OCI-LY7 (cell line): ENCODE measurements around the gene UBAP2.
"Not testable (repeated sequence)": the region's sequence is repeated elsewhere in the genome, so short reads cannot be mapped to it uniquely, and the experiment has no call there.

Experiments used
- EZH2phosphoT487 ChIP-seq: fragments of 200-600 bp; sonication (generic); IDR thresholded peaks from 2 replicates; pipeline ENCODE4 v1.6.1; 2018; ENCODE audit warnings: low read depth, borderline replicate concordance, mild to moderate bottlenecking, mixed run types, antibody characterized with exemption, low read length, moderate library complexity, mixed read lengths
- TF ChIP-seq, protein P1 (sequence below): fragments of 200-600 bp; sonication (generic); conservative IDR thresholded peaks from 2 replicates; pipeline ENCODE4 v1.5.1; 2014; ENCODE audit warnings: mild to moderate bottlenecking, antibody characterized with exemption, low read length, moderate library complexity, mixed read lengths

DNA sequence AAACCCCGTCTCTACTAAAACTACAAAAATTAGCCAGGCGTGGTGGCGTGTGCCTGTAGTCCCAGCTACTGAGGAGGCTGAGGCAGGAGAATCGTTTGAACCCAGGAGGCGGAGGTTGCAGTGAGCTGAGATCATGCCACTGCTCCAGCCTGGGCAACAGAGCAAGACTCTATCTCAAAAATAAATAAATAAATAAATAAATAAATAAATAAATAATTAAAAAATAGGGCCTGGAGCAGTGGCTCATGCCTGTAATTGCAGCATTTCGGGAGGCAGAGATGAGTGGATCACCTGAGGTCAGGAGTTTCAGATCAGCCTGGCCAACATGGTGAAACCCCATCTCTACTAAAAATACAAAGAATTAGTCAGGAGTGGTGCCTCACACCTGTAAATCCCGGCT, 86.2 kb downstream of the UBAP2 start:
- TF ChIP-seq, protein P1, sequence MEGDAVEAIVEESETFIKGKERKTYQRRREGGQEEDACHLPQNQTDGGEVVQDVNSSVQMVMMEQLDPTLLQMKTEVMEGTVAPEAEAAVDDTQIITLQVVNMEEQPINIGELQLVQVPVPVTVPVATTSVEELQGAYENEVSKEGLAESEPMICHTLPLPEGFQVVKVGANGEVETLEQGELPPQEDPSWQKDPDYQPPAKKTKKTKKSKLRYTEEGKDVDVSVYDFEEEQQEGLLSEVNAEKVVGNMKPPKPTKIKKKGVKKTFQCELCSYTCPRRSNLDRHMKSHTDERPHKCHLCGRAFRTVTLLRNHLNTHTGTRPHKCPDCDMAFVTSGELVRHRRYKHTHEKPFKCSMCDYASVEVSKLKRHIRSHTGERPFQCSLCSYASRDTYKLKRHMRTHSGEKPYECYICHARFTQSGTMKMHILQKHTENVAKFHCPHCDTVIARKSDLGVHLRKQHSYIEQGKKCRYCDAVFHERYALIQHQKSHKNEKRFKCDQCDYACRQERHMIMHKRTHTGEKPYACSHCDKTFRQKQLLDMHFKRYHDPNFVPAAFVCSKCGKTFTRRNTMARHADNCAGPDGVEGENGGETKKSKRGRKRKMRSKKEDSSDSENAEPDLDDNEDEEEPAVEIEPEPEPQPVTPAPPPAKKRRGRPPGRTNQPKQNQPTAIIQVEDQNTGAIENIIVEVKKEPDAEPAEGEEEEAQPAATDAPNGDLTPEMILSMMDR, result not testable (repeated sequence)
- not testable (repeated sequence) for TF ChIP-seq EZH2phosphoT487
